Mesenchymal stem cell (in vitro differentiated cells and primary cell): ENCODE results near the gene VIT.

Experiments used
- DNase-seq: peaks from one replicate; pipeline ENCODE4 v3.0.0-alpha.2; 2013
- H2AFZ ChIP-seq: one replicate; pipeline ENCODE4 v1.6.1; 2013; ENCODE audit warnings: low read depth, mild to moderate bottlenecking, control low read depth, inconsistent platforms, low read length, moderate library complexity
- H2AK5ac ChIP-seq: 2 replicates; pipeline ENCODE4 v1.6.1; 2013; ENCODE audit warnings: low read length, moderate library complexity, mild to moderate bottlenecking, inconsistent platforms; ENCODE audit not compliant: severe bottlenecking
- H2BK120ac ChIP-seq: one replicate; pipeline ENCODE4 v1.6.1; 2013; ENCODE audit warnings: low read depth, mild to moderate bottlenecking, inconsistent platforms, low read length, moderate library complexity
- H2BK12ac ChIP-seq, 2 experiments: one replicate each; pipeline ENCODE4 v1.6.1; 2013; ENCODE audit warnings: inconsistent platforms in 2 of 2, low read length in 2 of 2, mild to moderate bottlenecking in 2 of 2, moderate library complexity in 2 of 2, control low read depth in 1 of 2
- H2BK15ac ChIP-seq: one replicate; pipeline ENCODE4 v1.6.1; 2013; ENCODE audit warnings: mild to moderate bottlenecking, low read depth, inconsistent platforms; ENCODE audit not compliant: poor library complexity, severe bottlenecking
- H2BK5ac ChIP-seq: 2 replicates; pipeline ENCODE4 v1.6.1; 2013; ENCODE audit warnings: low read depth, mild to moderate bottlenecking, low read length, control low read depth, inconsistent platforms; ENCODE audit not compliant: poor library complexity, severe bottlenecking
- H3K14ac ChIP-seq, 2 experiments: one replicate each; pipeline ENCODE4 v1.6.1; 2013; ENCODE audit warnings: inconsistent platforms in 2 of 2, low read length in 2 of 2, control low read depth in 1 of 2, mild to moderate bottlenecking in 1 of 2, moderate library complexity in 1 of 2
- H3K18ac ChIP-seq, 2 experiments: one replicate each; pipeline ENCODE4 v1.6.1; 2013; ENCODE audit warnings: inconsistent platforms in 2 of 2, low read length in 2 of 2, control low read depth in 1 of 2, low read depth in 1 of 2, mild to moderate bottlenecking in 1 of 2
- H3K23ac ChIP-seq, 2 experiments: one replicate each; pipeline ENCODE4 v1.6.1; 2013; ENCODE audit warnings: inconsistent platforms in 2 of 2, low read length in 2 of 2, mild to moderate bottlenecking in 2 of 2, moderate library complexity in 2 of 2, control low read depth in 1 of 2
- H3K27ac ChIP-seq: 2 replicates; pipeline ENCODE4 v1.5.1; 2013; ENCODE audit warnings: mild to moderate bottlenecking, moderate library complexity, low read length, control low read depth, inconsistent platforms; ENCODE audit not compliant: poor library complexity, severe bottlenecking
- H3K27me3 ChIP-seq, 2 experiments: 2 replicates each; pipeline versions ENCODE4 v1.6.1 to v1.7.0; 2013; ENCODE audit warnings: low read length in 2 of 2, mild to moderate bottlenecking in 2 of 2, moderate library complexity in 2 of 2, control low read depth in 1 of 2, inconsistent platforms in 1 of 2; ENCODE audit not compliant: control insufficient read depth in 1 of 2, insufficient read depth in 1 of 2
- H3K36me3 ChIP-seq, 2 experiments: 2 replicates each; pipeline versions ENCODE4 v1.6.1 to v1.7.0; 2013; ENCODE audit warnings: low read length in 2 of 2, control low read depth in 1 of 2, inconsistent platforms in 1 of 2, low read depth in 1 of 2, mild to moderate bottlenecking in 1 of 2; ENCODE audit not compliant: insufficient read depth in 2 of 2, control insufficient read depth in 1 of 2
- H3K4ac ChIP-seq, 2 experiments: one replicate each; pipeline ENCODE4 v1.6.1; 2013; ENCODE audit warnings: inconsistent platforms in 2 of 2, low read length in 2 of 2, mild to moderate bottlenecking in 2 of 2, moderate library complexity in 2 of 2, control low read depth in 1 of 2, low read depth in 1 of 2
- H3K4me1 ChIP-seq: 2 replicates; pipeline ENCODE4 v1.6.1; 2013; ENCODE audit warnings: low read depth, low read length, control low read depth; ENCODE audit not compliant: control insufficient read depth, insufficient read depth
- H3K4me2 ChIP-seq: 2 replicates; pipeline ENCODE4 v1.6.1; 2013; ENCODE audit warnings: low read length, mild to moderate bottlenecking, inconsistent platforms; ENCODE audit not compliant: poor library complexity, severe bottlenecking
- H3K4me3 ChIP-seq, 2 experiments: 2 replicates each; pipeline versions ENCODE4 v1.5.1 to v1.7.0; 2013; ENCODE audit warnings: low read length in 2 of 2, mild to moderate bottlenecking in 2 of 2, control low read depth in 1 of 2, low read depth in 1 of 2; ENCODE audit not compliant: insufficient read depth in 1 of 2
- H3K79me1 ChIP-seq: replicated peaks from 2 replicates; pipeline ENCODE4 v1.6.1; 2013; ENCODE audit warnings: mild to moderate bottlenecking, control low read depth, low read length, inconsistent platforms; ENCODE audit not compliant: poor library complexity, severe bottlenecking
- H3K9ac ChIP-seq: 2 replicates; pipeline ENCODE4 v1.7.0; 2013; ENCODE audit warnings: mild to moderate bottlenecking, low read length, moderate library complexity
- H3K9me3 ChIP-seq: 2 replicates; pipeline ENCODE4 v1.7.0; 2013; ENCODE audit warnings: mild to moderate bottlenecking, low read length; ENCODE audit not compliant: control insufficient read depth
- H4K8ac ChIP-seq: one replicate; pipeline ENCODE4 v1.6.1; 2013; ENCODE audit warnings: inconsistent platforms, mild to moderate bottlenecking, low read length, moderate library complexity
- H4K91ac ChIP-seq: one replicate; pipeline ENCODE4 v1.6.1; 2013; ENCODE audit warnings: mild to moderate bottlenecking, low read length, inconsistent platforms
- WGBS: methylation state at CpG from one replicate; pipeline ENCODE4 v1.1.7; 2013; ENCODE audit warnings: mixed read lengths; 5-methylcytosine and 5-hydroxymethylcytosine counted together

Gene VIT

GRCh38 chr2:36737131-36737750, 40.7 kb downstream of the VIT start:
- Histone ChIP-seq H4K91ac (no peak overlapping the region), H3K4me2 (no peak overlapping the region), H3K27me3 (peaks cover 0 to 9% of the 10 kb centered on the region in 2 experiments), H2BK12ac (no peak overlapping the region), H3K9ac (no peak overlapping the region), H3K18ac (no peak overlapping the region), H4K8ac (no peak overlapping the region), H3K36me3 (no peaks in the 10 kb centered on the region), H3K14ac (no peak overlapping the region), H3K9me3 (no peaks in the 10 kb centered on the region), H2AFZ (no peak overlapping the region), H3K27ac (no peak overlapping the region), H2BK5ac (no peak overlapping the region), H3K4me3 (no peak overlapping the region), H2BK15ac (no peak overlapping the region), H3K4ac (no peak overlapping the region), H3K23ac (no peak overlapping the region), H2BK120ac (no peak overlapping the region), H2AK5ac (no peak overlapping the region), H3K79me1 (no peaks in the 10 kb centered on the region), H3K4me1 (no peaks in the 10 kb centered on the region)
- DNase-seq = no peak
- WGBS = 80% methylated on average over 2 of the region's 4 CpGs

- Histone ChIP-seq H3K4me3 (no peak overlapping the region), H3K79me1 (no peaks in the 10 kb centered on the region), H4K8ac (no peak overlapping the region), H3K18ac (no peak overlapping the region), H2BK120ac (no peak overlapping the region), H2AK5ac (no peak overlapping the region), H2AFZ (no peak overlapping the region), H3K4me1 (no peaks in the 10 kb centered on the region), H3K4ac (no peak overlapping the region), H3K27me3 (peaks cover 0 to 11% of the 10 kb centered on the region in 2 experiments), H4K91ac (no peak overlapping the region), H3K36me3 (peaks cover 0 to 4% of the 10 kb centered on the region in 2 experiments), H2BK12ac (no peak overlapping the region), H2BK15ac (no peak overlapping the region), H3K9me3 (no peaks in the 10 kb centered on the region), H3K14ac (no peak overlapping the region), H2BK5ac (no peak overlapping the region), H3K9ac (no peak overlapping the region), H3K4me2 (no peak overlapping the region), H3K27ac (no peak overlapping the region), H3K23ac (no peak overlapping the region)
- no peak for DNase-seq
- WGBS = 75% methylated on average over 4 of the region's 5 CpGs
Measured at GRCh38 chr2:36740061-36740460, 43.6 kb downstream of the VIT start.

- no peak overlapping the region for H2BK15ac ChIP-seq
- WGBS = 61% methylated on average over 1 of the region's 5 CpGs
- no peak overlapping the region for H2BK5ac ChIP-seq
Measured at GRCh38 chr2:36741188-36741837, 44.8 kb downstream of the VIT start.

GRCh38 chr2:36743954-36744353, 47.4 kb downstream of the VIT start:
- Histone ChIP-seq H3K4me3 (no peak overlapping the region), H3K79me1 (no peaks in the 10 kb centered on the region), H4K91ac (no peak overlapping the region), H3K9me3 (no peaks in the 10 kb centered on the region), H2AK5ac (no peak overlapping the region), H2BK15ac (no peak overlapping the region), H3K4me1 (no peaks in the 10 kb centered on the region), H3K9ac (no peak overlapping the region), H3K27me3 (peaks cover 0 to 11% of the 10 kb centered on the region in 2 experiments), H3K14ac (no peak overlapping the region), H4K8ac (no peak overlapping the region), H3K4ac (no peak overlapping the region), H2AFZ (no peak overlapping the region), H2BK5ac (no peak overlapping the region), H3K4me2 (no peak overlapping the region), H2BK120ac (no peak overlapping the region), H3K23ac (no peak overlapping the region), H3K27ac (no peak overlapping the region), H3K18ac (no peak overlapping the region), H3K36me3 (peaks cover 0 to 4% of the 10 kb centered on the region in 2 experiments), H2BK12ac (no peak overlapping the region)
- 60% methylated on average over 1 of the region's 2 CpGs for WGBS
- DNase-seq = no peak

More at GRCh38 chr2:36741188-36741837, 44.8 kb downstream of the VIT start:
- Histone ChIP-seq H3K9ac (no peak overlapping the region), H3K18ac (no peak overlapping the region), H2BK12ac (no peak overlapping the region), H3K36me3 (peaks cover 0 to 4% of the 10 kb centered on the region in 2 experiments), H2BK120ac (no peak overlapping the region), H3K4ac (no peak overlapping the region), H3K23ac (no peak overlapping the region), H2AFZ (no peak overlapping the region), H3K4me3 (no peak overlapping the region), H2AK5ac (no peak overlapping the region), H4K91ac (no peak overlapping the region), H3K4me2 (no peak overlapping the region), H4K8ac (no peak overlapping the region), H3K9me3 (no peaks in the 10 kb centered on the region), H3K14ac (no peak overlapping the region), H3K27ac (no peak overlapping the region), H3K79me1 (no peaks in the 10 kb centered on the region), H3K4me1 (no peaks in the 10 kb centered on the region), H3K27me3 (peaks cover 0 to 11% of the 10 kb centered on the region in 2 experiments)
- no peak for DNase-seq
